Transverse colon (tissue), 4 donors: ENCODE results near the gene PACRG. TPM values are rescaled to one million over a fixed set of nuclear protein-coding genes. Genes with fewer than 3 reads are reported as not detected.

ENCODE experiments used
- DNase-seq: peaks from one replicate; pipeline ENCODE4 v3.0.0-alpha.2; 2019
- H3K27ac ChIP-seq, 4 donors: fragments of 200-600 bp; sonication (generic); 2 replicates each; pipeline ENCODE4 v1.5.1; 2016 to 2018; ENCODE audit warnings: inconsistent platforms in 4 of 4
- H3K27me3 ChIP-seq: fragments of 200-600 bp; sonication (generic); 2 replicates; pipeline ENCODE4 v1.5.1; 2017; ENCODE audit warnings: inconsistent platforms
- H3K36me3 ChIP-seq, 4 donors: fragments of 200-600 bp; sonication (generic); 2 replicates each; pipeline ENCODE4 v1.5.1; 2017 to 2019; ENCODE audit warnings: inconsistent platforms in 4 of 4
- H3K4me1 ChIP-seq, 4 donors: fragments of 200-600 bp; sonication (generic); 2 replicates each; pipeline ENCODE4 v1.5.1; 2017 to 2020; ENCODE audit warnings: inconsistent platforms in 4 of 4
- H3K4me3 ChIP-seq, 4 donors: fragments of 200-600 bp; sonication (generic); 1 replicate in 1 of 4; 2 replicates in 3 of 4; pipeline versions ENCODE4 v1.5.1 to v1.6.1; 2017 to 2019; ENCODE audit warnings: inconsistent platforms in 4 of 4
- H3K9me3 ChIP-seq, 2 donors: fragments of 200-600 bp; sonication (generic); 2 replicates each; pipeline ENCODE4 v1.5.1; 2017 to 2019; ENCODE audit warnings: inconsistent platforms in 2 of 2
- CTCF ChIP-seq, 5 experiments: fragments of 200-600 bp in 3 of 5; fragments of 450-650 bp in 2 of 5; sonication (generic) in 3 of 5; IDR thresholded peaks; 1 replicate in 2 of 5; 2 replicates in 3 of 5; pipeline ENCODE4 v1.5.1; 2016 to 2017; ENCODE audit warnings: antibody characterized with exemption in 5 of 5, inconsistent platforms in 3 of 5, mild to moderate bottlenecking in 2 of 5, moderate library complexity in 1 of 5
- EP300 ChIP-seq: sonication (generic); formaldehyde crosslinking; IDR thresholded peaks from one replicate; pipeline ENCODE4 v1.6.1; 2017; ENCODE audit warnings: antibody characterized with exemption, low read depth
- POLR2A ChIP-seq: fragments of 450-650 bp; IDR thresholded peaks from one replicate; pipeline ENCODE4 v1.6.1; 2016; ENCODE audit warnings: antibody characterized with exemption, mild to moderate bottlenecking, moderate library complexity
- POLR2AphosphoS5 ChIP-seq, 3 donors: sonication (generic); formaldehyde crosslinking; IDR thresholded peaks; one replicate each; pipeline ENCODE4 v1.6.1; 2016; ENCODE audit warnings: antibody characterized with exemption in 3 of 3
- WGBS, 2 donors: methylation state at CpG; one replicate each; pipeline ENCODE4 v1.1.5; 2018; ENCODE audit warnings: low coverage in 1 of 2; 5-methylcytosine and 5-hydroxymethylcytosine counted together
- in situ Hi-C, 4 donors: fragments of 200-750 bp; cut with MboI; loops; one replicate each; pipeline versions ENCODE4 v1.15.0 to v1.15.1; 2017; ENCODE audit warnings: low sequenced_read_pairs in 3 of 4, low pct_ligation_motif_present in 1 of 4, low pct_unique_long_range_greater_than_20kb in 1 of 4
- intact Hi-C: fragments of 100-400 bp; cut with DNase I; formaldehyde crosslinking; loops from one replicate; pipeline ENCODE4 v1.15.1; 2023; ENCODE audit warnings: low total_unique reads
- total RNA-seq, 4 donors: library from RNA; depleted of rRNA; stranded (reverse); fragments of >200 nt; gene quantifications; one replicate each; pipeline ENCODE4 v1.1.0, GENCODE V29; 2016

The PACRG gene
- total RNA-seq, 4 donors from 2014 or later, result 1.2 to 13.8 (median 1.4) TPM; not detected in 1

- in situ Hi-C loops, result no loop called here
- WGBS, 2 donors, result 54 to 57% methylated on average over 4 of the region's 4 CpGs
- intact Hi-C loops, result no loop called here
Observed at GRCh38 chr6:163209005-163209404, 481.2 kb downstream of the PACRG start.

GRCh38 chr6:163212123-163212522 is 484.3 kb downstream of the PACRG start:
- Histone ChIP-seq H3K27me3 (no peaks in the 10 kb centered on the region), H3K9me3 (no peaks in the 10 kb centered on the region), H3K27ac (no peak overlapping the region), H3K36me3 (no peaks in the 10 kb centered on the region), H3K4me1 (no peaks in the 10 kb centered on the region), H3K4me3 (no peak overlapping the region)
- in situ Hi-C loops, result no loop called here
- intact Hi-C loops, result loop anchor here (5.0 kb wide), 1 partner anchor 1235 kb away; no protein-coding TSS in a partner anchor
- WGBS, 2 donors, result 22 to 85% methylated on average over 1 of the region's 1 CpG
- no peak for DNase-seq
- TF ChIP-seq POLR2AphosphoS5 (IDR thresholded peaks at IDR 0.05), result no peak
- TF ChIP-seq POLR2A, result no peak
- no peak for TF ChIP-seq EP300
- no peak for TF ChIP-seq CTCF (IDR thresholded peaks at IDR 0.05)

More at GRCh38 chr6:163209005-163209404, 481.2 kb downstream of the PACRG start:
- Histone ChIP-seq H3K4me1 (no peaks in the 10 kb centered on the region), H3K27me3 (no peaks in the 10 kb centered on the region), H3K9me3 (no peaks in the 10 kb centered on the region), H3K4me3 (no peak overlapping the region), H3K27ac (no peak overlapping the region), H3K36me3 (no peaks in the 10 kb centered on the region)
- TF ChIP-seq POLR2A (no peak), EP300 (no peak), CTCF (IDR thresholded peaks at IDR 0.05) (no peak), POLR2AphosphoS5 (IDR thresholded peaks at IDR 0.05) (no peak)
- no peak for DNase-seq

- 53 to 66% methylated on average over 1 of the region's 1 CpG for WGBS, 2 donors
- H3K27me3 ChIP-seq, result no peaks in the 10 kb centered on the region
Observed at GRCh38 chr6:163214259-163214658, 486.5 kb downstream of the PACRG start.

GRCh38 chr6:163218361-163218894 is 490.7 kb downstream of the PACRG start:
- H3K9me3 ChIP-seq, result no peaks in the 10 kb centered on the region
- no peak overlapping the region for H3K4me3 ChIP-seq
- no peak for TF ChIP-seq CTCF (IDR thresholded peaks at IDR 0.05)
- TF ChIP-seq POLR2AphosphoS5 (IDR thresholded peaks at IDR 0.05), result no peak
- TF ChIP-seq POLR2A, result no peak
- TF ChIP-seq EP300, result no peak
- no peak overlapping the region for H3K27ac ChIP-seq
- in situ Hi-C loops, result no loop called here
- H3K4me1 ChIP-seq, result no peaks in the 10 kb centered on the region
- 71 to 75% methylated on average over 2 to 5 of the region's 5 CpGs for WGBS, 2 donors
- intact Hi-C loops, result no loop called here
- H3K27me3 ChIP-seq, result no peaks in the 10 kb centered on the region
- H3K36me3 ChIP-seq, result no peaks in the 10 kb centered on the region
- no peak for DNase-seq

More at GRCh38 chr6:163214259-163214658, 486.5 kb downstream of the PACRG start:
- Histone ChIP-seq H3K36me3 (no peaks in the 10 kb centered on the region), H3K9me3 (no peaks in the 10 kb centered on the region), H3K4me1 (no peaks in the 10 kb centered on the region), H3K4me3 (no peak overlapping the region), H3K27ac (no peak overlapping the region)
- intact Hi-C loops (loop anchor here (5.0 kb wide), 1 partner anchor 1233 kb away; no protein-coding TSS in a partner anchor), in situ Hi-C loops (no loop called here)
- no peak for DNase-seq
- no peak for TF ChIP-seq CTCF (IDR thresholded peaks at IDR 0.05)
- no peak for TF ChIP-seq EP300
- no peak for TF ChIP-seq POLR2A
- no peak for TF ChIP-seq POLR2AphosphoS5 (IDR thresholded peaks at IDR 0.05)
